Measurements from ENCODE around the gene ZG16B. TPM values are rescaled to one million over a fixed set of nuclear protein-coding genes. Genes with fewer than 3 reads are reported as not detected.

ZG16B gene
- total and polyA plus RNA-seq, 2 donors: 0.85 to 1.2 TPM

- Histone ChIP-seq H3K27me3 (ENCODE audit: control insufficient read depth in 2 of 2, insufficient read depth in 1 of 2, low read length in 1 of 2) (peaks cover 0 to 24% of the 10 kb centered on the region in 2 donors), H3K4me1 (ENCODE audit: control insufficient read depth in 2 of 2, insufficient read depth in 2 of 2, low read length in 2 of 2) (peaks cover under 1 to 4% of the 10 kb centered on the region in 2 donors), H3K4me3 (ENCODE audit: low read length in 2 of 2) (no peak overlapping the region), H3K9me3 (ENCODE audit: control insufficient read depth in 2 of 2, insufficient read depth in 1 of 2, low read length in 1 of 2) (peaks cover 0 to 6% of the 10 kb centered on the region in 2 donors), H3K36me3 (ENCODE audit: control insufficient read depth in 2 of 2, insufficient read depth in 2 of 2, low read length in 1 of 2) (no peaks in the 10 kb centered on the region), H3K27ac (ENCODE audit: low read depth in 1 of 2, low read length in 1 of 2) (no peak overlapping the region)
- DNase-seq (ENCODE audit: low read depth in 6 of 9, low spot score in 9 of 9): no peak
- WGBS: 92% methylated on average over 13 of the region's 13 CpGs
These were observed 6.8 kb downstream of the ZG16B start for GRCh38 chr16:2836646-2837508.

- DNase-seq (ENCODE audit: low read depth in 6 of 9, low spot score in 9 of 9): peak in 4 of 9 donors; percentile 12 to 32 (median 27)
- Histone ChIP-seq H3K36me3 (ENCODE audit: control insufficient read depth in 2 of 2, insufficient read depth in 2 of 2, low read length in 1 of 2) (no peaks in the 10 kb centered on the region), H3K4me3 (ENCODE audit: low read length in 2 of 2) (no peak overlapping the region), H3K27me3 (ENCODE audit: control insufficient read depth in 2 of 2, insufficient read depth in 1 of 2, low read length in 1 of 2) (peaks cover 0 to 32% of the 10 kb centered on the region in 2 donors), H3K27ac (ENCODE audit: low read depth in 1 of 2, low read length in 1 of 2) (no peak overlapping the region), H3K4me1 (ENCODE audit: control insufficient read depth in 2 of 2, insufficient read depth in 2 of 2, low read length in 2 of 2) (peaks cover 6 to 12% of the 10 kb centered on the region in 2 donors), H3K9me3 (ENCODE audit: control insufficient read depth in 2 of 2, insufficient read depth in 1 of 2, low read length in 1 of 2) (peaks cover 2 to 17% of the 10 kb centered on the region in 2 donors)
- whole genome bisulfite sequencing: 6% methylated on average over 12 of the region's 12 CpGs
These were observed 8.8 kb downstream of the ZG16B start for GRCh38 chr16:2838928-2839327.

- 91% methylated on average over 15 of the region's 15 CpGs for whole genome bisulfite sequencing
- no peak overlapping the region for H3K27ac ChIP-seq (ENCODE audit: low read depth in 1 of 2, low read length in 1 of 2)
- no peak overlapping the region for H3K4me3 ChIP-seq (ENCODE audit: low read length in 2 of 2)
- H3K4me1 ChIP-seq (ENCODE audit: control insufficient read depth in 2 of 2, insufficient read depth in 2 of 2, low read length in 2 of 2): peaks cover 6 to 12% of the 10 kb centered on the region in 2 donors
- H3K27me3 ChIP-seq (ENCODE audit: control insufficient read depth in 2 of 2, insufficient read depth in 1 of 2, low read length in 1 of 2): peaks cover 0 to 32% of the 10 kb centered on the region in 2 donors
- H3K36me3 ChIP-seq (ENCODE audit: control insufficient read depth in 2 of 2, insufficient read depth in 2 of 2, low read length in 1 of 2): no peaks in the 10 kb centered on the region
- H3K9me3 ChIP-seq (ENCODE audit: control insufficient read depth in 2 of 2, insufficient read depth in 1 of 2, low read length in 1 of 2): peaks cover 2 to 17% of the 10 kb centered on the region in 2 donors
- no peak for DNase-seq (ENCODE audit: low read depth in 6 of 9, low spot score in 9 of 9)
These were observed 9.7 kb downstream of the ZG16B start for GRCh38 chr16:2839650-2840450.

- Histone ChIP-seq H3K27me3 (ENCODE audit: control insufficient read depth in 2 of 2, insufficient read depth in 1 of 2, low read length in 1 of 2) (peaks cover 0 to 28% of the 10 kb centered on the region in 2 donors), H3K4me1 (ENCODE audit: control insufficient read depth in 2 of 2, insufficient read depth in 2 of 2, low read length in 2 of 2) (peaks cover 6 to 12% of the 10 kb centered on the region in 2 donors), H3K4me3 (ENCODE audit: low read length in 2 of 2) (no peak overlapping the region), H3K27ac (ENCODE audit: low read depth in 1 of 2, low read length in 1 of 2) (no peak overlapping the region), H3K9me3 (ENCODE audit: control insufficient read depth in 2 of 2, insufficient read depth in 1 of 2, low read length in 1 of 2) (peaks cover 2 to 17% of the 10 kb centered on the region in 2 donors), H3K36me3 (ENCODE audit: control insufficient read depth in 2 of 2, insufficient read depth in 2 of 2, low read length in 1 of 2) (no peaks in the 10 kb centered on the region)
- no peak for DNase-seq (ENCODE audit: low read depth in 6 of 9, low spot score in 9 of 9)
- WGBS: 55% methylated on average over 12 of the region's 12 CpGs
These were observed 10.8 kb downstream of the ZG16B start for GRCh38 chr16:2840914-2841313.

- 81% methylated on average over 18 of the region's 18 CpGs for WGBS
- Histone ChIP-seq H3K36me3 (ENCODE audit: control insufficient read depth in 2 of 2, insufficient read depth in 2 of 2, low read length in 1 of 2) (no peaks in the 10 kb centered on the region), H3K27me3 (ENCODE audit: control insufficient read depth in 2 of 2, insufficient read depth in 1 of 2, low read length in 1 of 2) (peaks cover 0 to 21% of the 10 kb centered on the region in 2 donors), H3K27ac (ENCODE audit: low read depth in 1 of 2, low read length in 1 of 2) (no peak overlapping the region), H3K4me1 (ENCODE audit: control insufficient read depth in 2 of 2, insufficient read depth in 2 of 2, low read length in 2 of 2) (peaks cover 6 to 12% of the 10 kb centered on the region in 2 donors), H3K4me3 (ENCODE audit: low read length in 2 of 2) (no peak overlapping the region), H3K9me3 (ENCODE audit: control insufficient read depth in 2 of 2, insufficient read depth in 1 of 2, low read length in 1 of 2) (peaks cover 2 to 17% of the 10 kb centered on the region in 2 donors)
- no peak for DNase-seq (ENCODE audit: low read depth in 6 of 9, low spot score in 9 of 9)
These were observed 11.7 kb downstream of the ZG16B start for GRCh38 chr16:2841606-2842339.

GRCh38 chr16:2842340-2843000 lies 12.4 kb downstream of the ZG16B start:
- Histone ChIP-seq H3K27ac (ENCODE audit: low read depth in 1 of 2, low read length in 1 of 2) (no peak overlapping the region), H3K4me3 (ENCODE audit: low read length in 2 of 2) (no peak overlapping the region), H3K9me3 (ENCODE audit: control insufficient read depth in 2 of 2, insufficient read depth in 1 of 2, low read length in 1 of 2) (peaks cover 2 to 17% of the 10 kb centered on the region in 2 donors), H3K4me1 (ENCODE audit: control insufficient read depth in 2 of 2, insufficient read depth in 2 of 2, low read length in 2 of 2) (peaks cover 6 to 12% of the 10 kb centered on the region in 2 donors), H3K36me3 (ENCODE audit: control insufficient read depth in 2 of 2, insufficient read depth in 2 of 2, low read length in 1 of 2) (no peaks in the 10 kb centered on the region), H3K27me3 (ENCODE audit: control insufficient read depth in 2 of 2, insufficient read depth in 1 of 2, low read length in 1 of 2) (peaks cover 0 to 21% of the 10 kb centered on the region in 2 donors)
- peak in 2 of 9 donors; percentile 23 to 26 for DNase-seq (ENCODE audit: low read depth in 6 of 9, low spot score in 9 of 9)
- 43% methylated on average over 40 of the region's 40 CpGs for WGBS

- Histone ChIP-seq H3K9me3 (ENCODE audit: control insufficient read depth in 2 of 2, insufficient read depth in 1 of 2, low read length in 1 of 2) (peaks cover 2 to 17% of the 10 kb centered on the region in 2 donors), H3K36me3 (ENCODE audit: control insufficient read depth in 2 of 2, insufficient read depth in 2 of 2, low read length in 1 of 2) (no peaks in the 10 kb centered on the region), H3K27ac (ENCODE audit: low read depth in 1 of 2, low read length in 1 of 2) (no peak overlapping the region), H3K4me3 (ENCODE audit: low read length in 2 of 2) (no peak overlapping the region), H3K4me1 (ENCODE audit: control insufficient read depth in 2 of 2, insufficient read depth in 2 of 2, low read length in 2 of 2) (peaks cover 6 to 12% of the 10 kb centered on the region in 2 donors), H3K27me3 (ENCODE audit: control insufficient read depth in 2 of 2, insufficient read depth in 1 of 2, low read length in 1 of 2) (peaks cover 0 to 15% of the 10 kb centered on the region in 2 donors)
- DNase-seq (ENCODE audit: low read depth in 6 of 9, low spot score in 9 of 9): no peak
- 94% methylated on average over 8 of the region's 8 CpGs for WGBS
These were observed 13.4 kb downstream of the ZG16B start for GRCh38 chr16:2843526-2843925.

- H3K4me1 ChIP-seq (ENCODE audit: control insufficient read depth in 2 of 2, insufficient read depth in 2 of 2, low read length in 2 of 2): peaks cover 6 to 12% of the 10 kb centered on the region in 2 donors
- 85% methylated on average over 5 of the region's 5 CpGs for WGBS
- no peak for DNase-seq (ENCODE audit: low read depth in 6 of 9, low spot score in 9 of 9)
These were observed 15.0 kb downstream of the ZG16B start for GRCh38 chr16:2845116-2845515.

More at GRCh38 chr16:2845116-2845515, 15.0 kb downstream of the ZG16B start:
- Histone ChIP-seq H3K27me3 (ENCODE audit: control insufficient read depth in 2 of 2, insufficient read depth in 1 of 2, low read length in 1 of 2) (peaks cover 0 to 20% of the 10 kb centered on the region in 2 donors), H3K4me3 (ENCODE audit: low read length in 2 of 2) (no peak overlapping the region), H3K36me3 (ENCODE audit: control insufficient read depth in 2 of 2, insufficient read depth in 2 of 2, low read length in 1 of 2) (no peaks in the 10 kb centered on the region), H3K27ac (ENCODE audit: low read depth in 1 of 2, low read length in 1 of 2) (no peak overlapping the region), H3K9me3 (ENCODE audit: control insufficient read depth in 2 of 2, insufficient read depth in 1 of 2, low read length in 1 of 2) (peaks cover 2 to 10% of the 10 kb centered on the region in 2 donors)

Measured in thymus (tissue), 11 donors.